ENCODE data around the gene MAOB. TPM values are rescaled to one million over a fixed set of nuclear protein-coding genes. Genes with fewer than 3 reads are reported as not detected.

Gene MAOB
- total RNA-seq: 0.09 TPM in 1 of 2 replicates, not detected in the other

GRCh38 chrX:43882294-43882681 is at the start of gene MAOB:
MAOB (minus strand) TSS chrX:43882450; CDS start chrX:43882299, 151 bp downstream.

Other genes starting within 250 kb of the MAOB start
- 2.1 and 3.9 TPM in 2 replicates for gene MAOA, start 226.2 kb downstream of the MAOB start, total RNA-seq
- under 0.01 and 1.4 TPM in 2 replicates for gene NDP, start 90.9 kb upstream of the MAOB start, total RNA-seq